HepG2 (cell line): ENCODE data around the gene BCAR3. TPM values are rescaled to one million over a fixed set of nuclear protein-coding genes. Genes with fewer than 3 reads are reported as not detected.

Experiments
- ATAC-seq: fragments of 200-7000 bp; cut with Tn5 transposase; 3 replicates; pipeline ENCODE4 v1.9.1; 2020; ENCODE audit warnings: mild to moderate bottlenecking, moderate library complexity
- BruUV-seq: library from RNA; stranded (reverse); fragments of 400-500 nt; replicated peaks from 2 replicates; lab custom pipeline; 2021; lab: Mats Ljungman, UMichigan
- CTCF ChIA-PET: fragments of 300-600 bp; formaldehyde crosslinking; extraction: SDS; loops from one replicate; lab custom pipeline; 2021; ENCODE audit warnings: low total read pairs, inconsistent platforms, low intra/inter-chr PET ratio; lab: Yijun Ruan, JAX
- POLR2A ChIA-PET: fragments of 350-600 bp; sonication (Branson Sonifier 250); formaldehyde crosslinking; loops from one replicate; lab custom pipeline; 2020; ENCODE audit warnings: antibody characterized with exemption, inconsistent platforms; lab: Yijun Ruan, JAX
- DNase-seq: peaks from one replicate; pipeline ENCODE4 v3.0.0-alpha.2; 2015; ENCODE audit warnings: low spot score
- FAIRE-seq: peaks from 3 replicates; lab custom pipeline; 2011; peaks lifted over from hg19 to GRCh38; lab: Jason Lieb, UNC
- H2AFZ ChIP-seq: one replicate; pipeline ENCODE4 v1.6.1; 2011; ENCODE audit warnings: low read length, inconsistent platforms
- H3K27ac ChIP-seq: fragments of 300-600 bp; 3 replicates; pipeline ENCODE4 v1.8.0; 2011; ENCODE audit warnings: mixed run types, mild to moderate bottlenecking, mixed read lengths, low read length, inconsistent platforms; ENCODE audit not compliant: insufficient read depth; ENCODE audit errors: extremely low read length
- H3K27me3 ChIP-seq, 2 experiments: fragments of 200-600 bp in 1 of 2; 2 replicates in 1 of 2; 3 replicates in 1 of 2; pipeline versions ENCODE4 v1.6.0 to v1.8.0; 2011; ENCODE audit warnings: low read length in 2 of 2, mild to moderate bottlenecking in 2 of 2, moderate library complexity in 2 of 2, inconsistent platforms in 1 of 2; ENCODE audit not compliant: insufficient read depth in 2 of 2, control insufficient read depth in 1 of 2
- H3K36me3 ChIP-seq, 2 experiments: fragments of 200-600 bp in 1 of 2; replicated peaks in 1 of 2; 2 replicates in 1 of 2; 3 replicates in 1 of 2; pipeline versions ENCODE4 v1.5.1 to v1.8.0; 2011; ENCODE audit warnings: low read length in 2 of 2, inconsistent platforms in 1 of 2; ENCODE audit not compliant: insufficient read depth in 2 of 2, control insufficient read depth in 1 of 2
- H3K4me1 ChIP-seq: 2 replicates; pipeline ENCODE4 v1.5.1; 2012; ENCODE audit warnings: low read length, inconsistent platforms; ENCODE audit not compliant: insufficient read depth
- H3K4me2 ChIP-seq: 2 replicates; pipeline ENCODE4 v1.6.0; 2011; ENCODE audit warnings: low read depth, low read length, inconsistent platforms
- H3K4me3 ChIP-seq, 3 experiments: fragments of 200-600 bp in 1 of 3; sonication (generic), shearing (Covaris generic) in 1 of 3; replicated peaks in 1 of 3; 2 replicates each; pipeline ENCODE4 v1.5.1; 2011 to 2016; ENCODE audit warnings: low read length in 3 of 3, inconsistent platforms in 2 of 3, low read depth in 2 of 3, mild to moderate bottlenecking in 2 of 3, control low read depth in 1 of 3, mixed read lengths in 1 of 3; ENCODE audit not compliant: insufficient read depth in 1 of 3
- H3K79me2 ChIP-seq: one replicate; pipeline ENCODE4 v1.6.1; 2011; ENCODE audit warnings: low read length, inconsistent platforms; ENCODE audit not compliant: insufficient read depth
- H3K9ac ChIP-seq: 2 replicates; pipeline ENCODE4 v1.6.0; 2011; ENCODE audit warnings: mild to moderate bottlenecking, low read depth, low read length, inconsistent platforms; ENCODE audit not compliant: insufficient read depth
- H3K9me3 ChIP-seq: 2 replicates; pipeline ENCODE4 v1.5.1; 2012; ENCODE audit warnings: mild to moderate bottlenecking, low read length
- H4K20me1 ChIP-seq: 2 replicates; pipeline ENCODE4 v1.6.0; 2011; ENCODE audit warnings: inconsistent platforms, mild to moderate bottlenecking, low read length, moderate library complexity; ENCODE audit not compliant: insufficient read depth
- DBP ChIP-seq: sonication (generic); formaldehyde crosslinking; IDR thresholded peaks from 2 replicates; pipeline ENCODE4 v1.4.0; 2020; ENCODE audit warnings: missing genetic modification reagents; ENCODE audit errors: not compliant biosample characterization
- MAF1 ChIP-seq: sonication (generic); formaldehyde crosslinking; IDR thresholded peaks from 2 replicates; pipeline ENCODE4 v1.5.0; 2020; ENCODE audit warnings: missing genetic modification reagents, borderline replicate concordance
- SCMH1 ChIP-seq: sonication (generic); formaldehyde crosslinking; IDR thresholded peaks from 2 replicates; pipeline ENCODE4 v1.9.0; 2021; ENCODE audit warnings: missing genetic modification reagents, mild to moderate bottlenecking, borderline replicate concordance
- ZBTB14 ChIP-seq: sonication (generic); formaldehyde crosslinking; IDR thresholded peaks from 2 replicates; pipeline ENCODE4 v1.4.0; 2020; ENCODE audit warnings: missing genetic modification reagents
- ZNF761 ChIP-seq: sonication (generic); formaldehyde crosslinking; conservative IDR thresholded peaks from 2 replicates; pipeline ENCODE4 v1.4.0; 2020; ENCODE audit warnings: mild to moderate bottlenecking, missing genetic modification reagents
- WGBS: methylation state at CpG from one replicate; pipeline ENCODE4 v1.1.6; 2017; ENCODE audit warnings: low lambda C conversion rate; 5-methylcytosine and 5-hydroxymethylcytosine counted together
- in situ Hi-C: cut with HindIII; loops from 2 replicates; pipeline ENCODE4 v1.10.0; 2017; ENCODE audit warnings: low pct_unique_long_range_greater_than_20kb; ENCODE audit not compliant: extremely low pct_ligation_motif_present
- intact Hi-C: fragments of 100-400 bp; cut with micrococcal nuclease; formaldehyde crosslinking; loops from one replicate; pipeline ENCODE4 v1.10.0; 2022; ENCODE audit not compliant: unreplicated experiment
- polyA plus RNA-seq, 8 experiments: library from polyadenylated mRNA; depleted of rRNA in 3 of 8; stranded (reverse) in 7 of 8; unstranded in 1 of 8; fragments of >200 nt; fragmentation: Illumina TruSeq in 4 of 8; extraction: Trizol in 4 of 8; gene quantifications; 2 replicates each; pipeline versions ENCODE4 v1.2.1 to v1.2.3, GENCODE V29; 2011 to 2016; ENCODE audit warnings: low read depth in 4 of 8, missing spikeins in 1 of 8, mixed read lengths in 1 of 8; ENCODE audit not compliant: insufficient read depth in 1 of 8
- total RNA-seq, 5 experiments: library from RNA; depleted of rRNA; stranded (reverse); fragments of >200 nt; fragmentation: Illumina TruSeq; extraction: Trizol; gene quantifications; 2 replicates each; pipeline ENCODE4 v1.2.3, GENCODE V29; 2016; ENCODE audit warnings: low read depth in 1 of 5

Gene BCAR3
- total and polyA plus RNA-seq, 2 of the 13 experiments (the other 11 are each of a cell fraction or from before 2014, with no cell fraction given): 3.6 to 4.8 TPM

GRCh38 chr1:93584261-93585003, 97.2 kb downstream of the BCAR3 start:
- no peaks in the 10 kb centered on the region for H3K79me2 ChIP-seq
- peak; percentile 19 for ATAC-seq
- no peak for FAIRE-seq
- no peak overlapping the region for H3K9ac ChIP-seq
- intact Hi-C loops (loop anchor here (2.0 kb wide), 1 partner anchor 32 kb away; no protein-coding TSS in a partner anchor), in situ Hi-C loops (no loop called here)
- 84% methylated on average over 9 of the region's 9 CpGs for WGBS
- peaks cover 58% of the 10 kb centered on the region for H3K4me1 ChIP-seq
- H3K27ac ChIP-seq: peak overlapping the region; percentile 51
- BruUV-seq: no TSS peak
- H3K4me2 ChIP-seq: no peak overlapping the region
- no peak overlapping the region for H2AFZ ChIP-seq
- TF ChIP-seq MAF1 (no peak), ZNF761 (CRISPR knock-in tag) (0 out of 2 replicates have a peak, but pooled peaks have one; percentile 8), DBP (CRISPR knock-in tag) (peak; percentile 20), ZBTB14 (CRISPR knock-in tag) (0 out of 2 replicates have a peak, but pooled peaks have one; percentile 5), SCMH1 (no peak)
- H3K27me3 ChIP-seq: no peaks in the 10 kb centered on the region
- peaks cover 3 to 31% of the 10 kb centered on the region in 2 experiments; a peak in 3 of 5 replicates for H3K36me3 ChIP-seq
- no peaks in the 10 kb centered on the region for H3K9me3 ChIP-seq
- no peaks in the 10 kb centered on the region for H4K20me1 ChIP-seq
- CTCF ChIA-PET: no interaction called here
- POLR2A ChIA-PET: interaction anchor here (1.4 to 7.6 kb wide), 4 partner anchors 8 to 138 kb away, joined by 3 to 56 read pairs (median 18); no protein-coding TSS in a partner anchor
- DNase-seq: no peak
- H3K4me3 ChIP-seq: no peak overlapping the region
